HEK293 (cell line): Measurements from ENCODE around the gene GALE.
A peak's percentile ranks its signal among the peaks of the same experiment; 100 is the strongest.
"Not testable (repeated sequence)": the region's sequence is repeated elsewhere in the genome, so short reads cannot be mapped to it uniquely, and the experiment has no call there.

Source experiments
- CTCF ChIA-PET: fragments of 350-600 bp; formaldehyde crosslinking; extraction: SDS; loops from one replicate; lab custom pipeline; 2021; ENCODE audit warnings: antibody characterized with exemption; lab: Yijun Ruan, JAX
- POLR2A ChIA-PET: fragments of 300-600 bp; formaldehyde crosslinking; extraction: SDS; loops from one replicate; lab custom pipeline; 2020; ENCODE audit warnings: antibody characterized with exemption, inconsistent platforms; lab: Yijun Ruan, JAX
- H3K27ac ChIP-seq: fragments of 200-500 bp; sonication (Bioruptor generic); 2 replicates; pipeline ENCODE4 v1.5.1; 2014; ENCODE audit warnings: low read depth, low read length, control low read depth, inconsistent platforms; ENCODE audit errors: extremely low read depth
- H3K36me3 ChIP-seq, 2 experiments: fragments of 200-500 bp in 1 of 2; sonication (Bioruptor generic) in 1 of 2; 1 replicate in 1 of 2; 2 replicates in 1 of 2; pipeline ENCODE4 v1.5.1; 2014 to 2017; ENCODE audit warnings: inconsistent platforms in 2 of 2, low read length in 2 of 2; ENCODE audit not compliant: control insufficient read depth in 2 of 2, insufficient read depth in 1 of 2
- H3K4me1 ChIP-seq: fragments of 200-500 bp; sonication (Bioruptor generic); 2 replicates; pipeline ENCODE4 v1.5.1; 2014; ENCODE audit warnings: mild to moderate bottlenecking, low read length, inconsistent platforms; ENCODE audit not compliant: control insufficient read depth, insufficient read depth
- H3K4me3 ChIP-seq: 2 replicates; pipeline ENCODE4 v1.5.1; 2011; ENCODE audit warnings: low read depth, mild to moderate bottlenecking, control low read depth, low read length, moderate library complexity
- H3K9me3 ChIP-seq: fragments of 200-500 bp; sonication (Bioruptor generic); 2 replicates; pipeline ENCODE4 v1.5.1; 2014; ENCODE audit warnings: low read depth, low read length, inconsistent platforms; ENCODE audit not compliant: control insufficient read depth, insufficient read depth
- MEIS1 ChIP-seq: sonication (generic); formaldehyde crosslinking; IDR thresholded peaks from 2 replicates; pipeline ENCODE4 v1.8.1; 2022; ENCODE audit warnings: missing genetic modification reagents, mild to moderate bottlenecking, borderline replicate concordance
- SCRT1 ChIP-seq: fragments of 450-650 bp; formaldehyde crosslinking; IDR thresholded peaks from 2 replicates; pipeline ENCODE4 v1.5.1; 2016; ENCODE audit warnings: missing biosample characterization, missing genetic modification characterization, borderline replicate concordance
- SCRT2 ChIP-seq: fragments of 450-650 bp; formaldehyde crosslinking; IDR thresholded peaks from 2 replicates; pipeline ENCODE4 v1.5.1; 2016; ENCODE audit warnings: missing biosample characterization, missing genetic modification characterization
- ZNF121 ChIP-seq: fragments of 450-650 bp; formaldehyde crosslinking; IDR thresholded peaks from 2 replicates; pipeline ENCODE4 v1.5.1; 2016; ENCODE audit warnings: missing biosample characterization, missing genetic modification characterization
- ZNF391 ChIP-seq: fragments of 450-650 bp; formaldehyde crosslinking; IDR thresholded peaks from 2 replicates; pipeline ENCODE4 v1.5.1; 2016; ENCODE audit warnings: low read depth, missing biosample characterization, missing genetic modification characterization, borderline replicate concordance
- ZNF501 ChIP-seq: fragments of 450-650 bp; formaldehyde crosslinking; IDR thresholded peaks from 2 replicates; pipeline ENCODE4 v1.5.1; 2016; ENCODE audit warnings: missing biosample characterization, missing genetic modification characterization
- ZSCAN16 ChIP-seq: fragments of 450-650 bp; formaldehyde crosslinking; IDR thresholded peaks from 2 replicates; pipeline ENCODE4 v1.5.1; 2016; ENCODE audit warnings: missing biosample characterization, missing genetic modification characterization
- TF ChIP-seq, protein P1 (sequence below): fragments of 450-650 bp; formaldehyde crosslinking; IDR thresholded peaks from 2 replicates; pipeline ENCODE4 v1.5.1; 2016; ENCODE audit warnings: missing biosample characterization, missing genetic modification characterization, borderline replicate concordance
- TF ChIP-seq, protein P2 (sequence below): fragments of 450-650 bp; IDR thresholded peaks from 2 replicates; pipeline ENCODE4 v1.5.1; 2018; ENCODE audit warnings: missing biosample characterization, mild to moderate bottlenecking, missing genetic modification characterization
- TF ChIP-seq, protein P3 (sequence below): fragments of 450-650 bp; formaldehyde crosslinking; IDR thresholded peaks from 2 replicates; pipeline ENCODE4 v1.5.1; 2016; ENCODE audit warnings: missing biosample characterization, missing genetic modification characterization

GALE gene

DNA sequence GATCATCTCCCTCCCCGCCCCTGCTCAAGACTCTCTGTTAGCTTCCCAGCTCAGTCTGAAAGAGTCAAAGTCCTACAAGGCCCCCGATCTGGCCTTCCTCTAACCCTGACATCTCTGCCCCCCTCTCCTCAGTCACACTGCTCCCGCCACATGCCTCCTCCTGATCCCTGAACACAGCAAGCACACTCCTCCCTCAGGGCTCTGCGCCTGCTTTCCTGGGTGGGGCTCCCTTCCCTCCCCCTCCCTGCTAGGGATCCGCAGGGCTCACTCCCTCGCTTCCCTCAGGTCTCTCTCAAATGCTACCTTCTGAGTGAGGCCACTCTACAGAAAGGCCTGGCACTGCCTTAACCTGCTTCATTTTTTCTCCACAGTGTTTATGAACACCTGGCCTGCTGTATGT, 5.7 kb upstream of the GALE start (continued):
- TF ChIP-seq, protein P1, sequence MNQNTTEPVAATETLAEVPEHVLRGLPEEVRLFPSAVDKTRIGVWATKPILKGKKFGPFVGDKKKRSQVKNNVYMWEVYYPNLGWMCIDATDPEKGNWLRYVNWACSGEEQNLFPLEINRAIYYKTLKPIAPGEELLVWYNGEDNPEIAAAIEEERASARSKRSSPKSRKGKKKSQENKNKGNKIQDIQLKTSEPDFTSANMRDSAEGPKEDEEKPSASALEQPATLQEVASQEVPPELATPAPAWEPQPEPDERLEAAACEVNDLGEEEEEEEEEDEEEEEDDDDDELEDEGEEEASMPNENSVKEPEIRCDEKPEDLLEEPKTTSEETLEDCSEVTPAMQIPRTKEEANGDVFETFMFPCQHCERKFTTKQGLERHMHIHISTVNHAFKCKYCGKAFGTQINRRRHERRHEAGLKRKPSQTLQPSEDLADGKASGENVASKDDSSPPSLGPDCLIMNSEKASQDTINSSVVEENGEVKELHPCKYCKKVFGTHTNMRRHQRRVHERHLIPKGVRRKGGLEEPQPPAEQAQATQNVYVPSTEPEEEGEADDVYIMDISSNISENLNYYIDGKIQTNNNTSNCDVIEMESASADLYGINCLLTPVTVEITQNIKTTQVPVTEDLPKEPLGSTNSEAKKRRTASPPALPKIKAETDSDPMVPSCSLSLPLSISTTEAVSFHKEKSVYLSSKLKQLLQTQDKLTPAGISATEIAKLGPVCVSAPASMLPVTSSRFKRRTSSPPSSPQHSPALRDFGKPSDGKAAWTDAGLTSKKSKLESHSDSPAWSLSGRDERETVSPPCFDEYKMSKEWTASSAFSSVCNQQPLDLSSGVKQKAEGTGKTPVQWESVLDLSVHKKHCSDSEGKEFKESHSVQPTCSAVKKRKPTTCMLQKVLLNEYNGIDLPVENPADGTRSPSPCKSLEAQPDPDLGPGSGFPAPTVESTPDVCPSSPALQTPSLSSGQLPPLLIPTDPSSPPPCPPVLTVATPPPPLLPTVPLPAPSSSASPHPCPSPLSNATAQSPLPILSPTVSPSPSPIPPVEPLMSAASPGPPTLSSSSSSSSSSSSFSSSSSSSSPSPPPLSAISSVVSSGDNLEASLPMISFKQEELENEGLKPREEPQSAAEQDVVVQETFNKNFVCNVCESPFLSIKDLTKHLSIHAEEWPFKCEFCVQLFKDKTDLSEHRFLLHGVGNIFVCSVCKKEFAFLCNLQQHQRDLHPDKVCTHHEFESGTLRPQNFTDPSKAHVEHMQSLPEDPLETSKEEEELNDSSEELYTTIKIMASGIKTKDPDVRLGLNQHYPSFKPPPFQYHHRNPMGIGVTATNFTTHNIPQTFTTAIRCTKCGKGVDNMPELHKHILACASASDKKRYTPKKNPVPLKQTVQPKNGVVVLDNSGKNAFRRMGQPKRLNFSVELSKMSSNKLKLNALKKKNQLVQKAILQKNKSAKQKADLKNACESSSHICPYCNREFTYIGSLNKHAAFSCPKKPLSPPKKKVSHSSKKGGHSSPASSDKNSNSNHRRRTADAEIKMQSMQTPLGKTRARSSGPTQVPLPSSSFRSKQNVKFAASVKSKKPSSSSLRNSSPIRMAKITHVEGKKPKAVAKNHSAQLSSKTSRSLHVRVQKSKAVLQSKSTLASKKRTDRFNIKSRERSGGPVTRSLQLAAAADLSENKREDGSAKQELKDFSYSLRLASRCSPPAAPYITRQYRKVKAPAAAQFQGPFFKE (tag by site-specific recombination) = no peak
- no peak for TF ChIP-seq ZNF121
- no peak for TF ChIP-seq MEIS1 (CRISPR knock-in tag)
- no peak for TF ChIP-seq SCRT2

DNA sequence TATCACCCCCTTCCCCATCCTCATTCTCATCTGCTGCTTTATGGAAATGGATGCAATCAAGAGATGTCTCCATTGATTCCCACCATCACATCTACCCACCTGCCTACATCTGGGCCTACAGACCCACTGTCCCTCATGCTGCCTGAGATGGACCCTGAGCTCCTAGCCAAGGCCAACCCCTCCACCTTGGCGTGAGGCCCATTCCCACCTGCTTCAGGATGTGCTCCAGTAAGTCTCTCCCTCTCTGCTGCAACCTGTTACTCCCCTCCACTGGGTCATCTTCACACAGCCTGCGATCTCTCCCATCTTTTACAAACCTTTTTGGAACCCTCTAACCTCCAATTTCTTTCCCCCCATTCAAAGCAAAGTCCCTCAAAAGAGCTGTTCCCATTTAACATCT, 4.5 kb upstream of the GALE start:
- Histone ChIP-seq H3K4me1 (peaks cover 3% of the 10 kb centered on the region; the same call in 1 of the 2 replicates), H3K9me3 (no peaks in the 10 kb centered on the region), H3K27ac (no peak overlapping the region)
- ChIA-PET CTCF (interaction anchor here (0.6 to 3.9 kb wide), 6 partner anchors 33 to 312 kb away, joined by 3 to 16 read pairs (median 3); no protein-coding TSS in a partner anchor), POLR2A (no interaction called here)
- TF ChIP-seq ZNF391 = no peak
- TF ChIP-seq SCRT2 = peak; percentile 75
- TF ChIP-seq, all 188 proteins: peak for 1
- no peak overlapping the region for H3K4me3 ChIP-seq
- H3K36me3 ChIP-seq = peaks cover 0 to 52% of the 10 kb centered on the region in 2 experiments; a peak in 1 of 3 replicates

DNA sequence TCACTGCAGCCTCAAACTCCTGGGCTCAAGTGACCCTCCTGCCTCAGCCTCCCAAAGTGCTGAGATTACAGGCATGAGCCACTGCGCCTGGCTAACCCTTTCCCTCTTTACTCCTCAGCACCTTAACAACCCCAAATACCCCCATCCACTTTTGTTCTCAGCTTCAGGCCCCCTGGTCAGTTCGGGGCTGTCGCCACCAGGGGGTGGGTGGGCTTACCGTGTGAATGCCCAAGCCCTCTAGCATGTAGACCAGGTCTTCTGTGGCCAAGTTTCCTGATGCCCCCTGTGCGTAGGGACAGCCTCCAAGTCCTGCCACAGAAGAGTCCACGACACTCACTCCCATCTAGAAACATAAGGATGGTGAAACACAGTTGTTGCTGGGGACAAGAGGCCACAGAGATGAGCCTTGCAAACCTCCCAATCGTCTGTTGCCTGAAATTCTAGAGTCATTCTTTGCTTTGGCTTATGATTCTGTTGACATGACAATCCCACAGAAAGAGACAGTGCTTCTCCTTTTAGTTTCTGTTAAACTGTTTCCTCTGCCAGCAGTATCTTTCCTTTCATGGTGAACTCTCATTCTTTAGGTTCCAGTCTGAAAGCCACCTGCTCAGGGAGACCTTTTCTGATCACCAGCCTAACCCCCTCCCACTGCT, 3.8 kb upstream of the GALE start:
- no peak for TF ChIP-seq ZSCAN16 (tag by site-specific recombination)
- TF ChIP-seq, protein P2, sequence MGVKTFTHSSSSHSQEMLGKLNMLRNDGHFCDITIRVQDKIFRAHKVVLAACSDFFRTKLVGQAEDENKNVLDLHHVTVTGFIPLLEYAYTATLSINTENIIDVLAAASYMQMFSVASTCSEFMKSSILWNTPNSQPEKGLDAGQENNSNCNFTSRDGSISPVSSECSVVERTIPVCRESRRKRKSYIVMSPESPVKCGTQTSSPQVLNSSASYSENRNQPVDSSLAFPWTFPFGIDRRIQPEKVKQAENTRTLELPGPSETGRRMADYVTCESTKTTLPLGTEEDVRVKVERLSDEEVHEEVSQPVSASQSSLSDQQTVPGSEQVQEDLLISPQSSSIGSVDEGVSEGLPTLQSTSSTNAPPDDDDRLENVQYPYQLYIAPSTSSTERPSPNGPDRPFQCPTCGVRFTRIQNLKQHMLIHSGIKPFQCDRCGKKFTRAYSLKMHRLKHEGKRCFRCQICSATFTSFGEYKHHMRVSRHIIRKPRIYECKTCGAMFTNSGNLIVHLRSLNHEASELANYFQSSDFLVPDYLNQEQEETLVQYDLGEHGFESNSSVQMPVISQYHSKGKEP (tag by site-specific recombination) = no peak
- TF ChIP-seq, protein P3, sequence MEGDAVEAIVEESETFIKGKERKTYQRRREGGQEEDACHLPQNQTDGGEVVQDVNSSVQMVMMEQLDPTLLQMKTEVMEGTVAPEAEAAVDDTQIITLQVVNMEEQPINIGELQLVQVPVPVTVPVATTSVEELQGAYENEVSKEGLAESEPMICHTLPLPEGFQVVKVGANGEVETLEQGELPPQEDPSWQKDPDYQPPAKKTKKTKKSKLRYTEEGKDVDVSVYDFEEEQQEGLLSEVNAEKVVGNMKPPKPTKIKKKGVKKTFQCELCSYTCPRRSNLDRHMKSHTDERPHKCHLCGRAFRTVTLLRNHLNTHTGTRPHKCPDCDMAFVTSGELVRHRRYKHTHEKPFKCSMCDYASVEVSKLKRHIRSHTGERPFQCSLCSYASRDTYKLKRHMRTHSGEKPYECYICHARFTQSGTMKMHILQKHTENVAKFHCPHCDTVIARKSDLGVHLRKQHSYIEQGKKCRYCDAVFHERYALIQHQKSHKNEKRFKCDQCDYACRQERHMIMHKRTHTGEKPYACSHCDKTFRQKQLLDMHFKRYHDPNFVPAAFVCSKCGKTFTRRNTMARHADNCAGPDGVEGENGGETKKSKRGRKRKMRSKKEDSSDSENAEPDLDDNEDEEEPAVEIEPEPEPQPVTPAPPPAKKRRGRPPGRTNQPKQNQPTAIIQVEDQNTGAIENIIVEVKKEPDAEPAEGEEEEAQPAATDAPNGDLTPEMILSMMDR = peak; percentile 38; the same call in 1 of the 2 replicates

DNA sequence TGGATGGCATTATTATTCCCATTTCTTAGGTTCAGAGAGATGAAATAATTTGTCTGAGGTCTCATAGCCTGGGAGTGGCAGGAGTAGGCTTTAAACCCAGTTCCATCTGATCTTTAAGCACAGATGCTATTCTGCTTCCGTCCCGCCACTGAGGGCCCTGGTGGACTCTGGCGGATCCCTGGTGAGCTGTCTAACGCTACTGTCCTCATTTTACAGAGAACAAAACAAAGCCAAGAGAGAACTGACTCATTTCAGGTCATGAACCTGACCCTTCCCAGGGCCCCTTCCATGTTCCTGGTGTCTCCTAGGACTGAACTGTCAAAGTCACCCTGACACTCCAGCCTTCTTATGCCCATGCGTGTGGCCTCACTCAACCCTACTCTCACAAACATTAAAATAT, 3.1 kb upstream of the GALE start:
- CTCF ChIA-PET = interaction anchor here (0.7 kb wide), 1 partner anchor 588 kb away, joined by 3 read pairs; no protein-coding TSS in a partner anchor
- Histone ChIP-seq H3K27ac (no peak overlapping the region), H3K4me3 (no peak overlapping the region), H3K9me3 (no peaks in the 10 kb centered on the region), H3K4me1 (peaks cover 3% of the 10 kb centered on the region; the same call in 1 of the 2 replicates), H3K36me3 (peaks cover 0 to 58% of the 10 kb centered on the region in 2 experiments; a peak in 1 of 3 replicates)
- POLR2A ChIA-PET = no interaction called here
- TF ChIP-seq ZNF501 (no peak), SCRT1 (tag by site-specific recombination) (no peak)

More for the DNA sequence above, 3.8 kb upstream of the GALE start:
- CTCF ChIA-PET = interaction anchor here (3.9 kb wide), 1 partner anchor 113 kb away, joined by 16 read pairs; no protein-coding TSS in a partner anchor
- Histone ChIP-seq H3K9me3 (no peaks in the 10 kb centered on the region), H3K36me3 (peaks cover 0 to 52% of the 10 kb centered on the region in 2 experiments; a peak in 1 of 3 replicates), H3K4me1 (peaks cover 3% of the 10 kb centered on the region; the same call in 1 of the 2 replicates), H3K27ac (no peak overlapping the region), H3K4me3 (no peak overlapping the region)
- POLR2A ChIA-PET = no interaction called here

DNA sequence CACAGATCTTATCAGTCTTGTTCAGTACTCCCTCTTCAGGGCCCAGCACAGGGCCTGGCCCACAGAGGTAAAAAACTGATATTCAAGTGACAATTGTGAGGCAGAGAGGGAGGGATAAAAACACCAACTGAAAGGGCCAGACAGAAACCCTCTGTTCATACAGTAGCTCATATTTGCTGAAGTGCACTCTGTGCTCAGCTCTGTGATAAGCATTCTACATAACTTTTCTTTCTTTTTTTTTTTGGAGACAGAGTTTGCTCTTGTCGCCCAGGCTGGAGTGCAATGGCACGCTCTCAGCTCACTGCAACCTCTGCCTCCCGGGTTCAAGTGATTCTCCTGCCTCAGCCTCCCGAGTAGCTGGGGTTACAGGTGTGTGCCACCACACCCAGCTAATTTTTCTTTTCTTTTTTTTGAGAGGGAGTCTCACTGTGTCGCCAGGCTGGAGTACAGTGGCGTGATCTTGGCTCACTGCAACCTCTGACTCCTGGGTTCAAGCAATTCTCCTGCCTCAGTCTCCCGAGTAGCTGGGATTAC, 2.3 kb upstream of the GALE start:
- H3K9me3 ChIP-seq = not testable (repeated sequence)

More for the DNA sequence above, 2.3 kb upstream of the GALE start:
- POLR2A ChIA-PET = interaction anchor here (4.6 to 5.5 kb wide), 2 partner anchors 12 to 24 kb away, joined by 42 to 47 read pairs; partner anchors contain the start of genes LYPLA2 and PITHD1
- H3K4me3 ChIP-seq, H3K27ac ChIP-seq, H3K4me1 ChIP-seq: not testable (repeated sequence)
- peaks cover 0 to 60% of the 10 kb centered on the region in 2 experiments; a peak in 2 of 3 replicates for H3K36me3 ChIP-seq
- CTCF ChIA-PET = interaction anchor here (0.6 to 5.6 kb wide), 9 partner anchors 8 to 589 kb away, joined by 3 to 52 read pairs (median 4); no protein-coding TSS in a partner anchor
